ENCODE data around the gene AGPAT4.
"Not testable (repeated sequence)": the region's sequence is repeated elsewhere in the genome, so short reads cannot be mapped to it uniquely, and the experiment has no call there.

Gene AGPAT4

DNA sequence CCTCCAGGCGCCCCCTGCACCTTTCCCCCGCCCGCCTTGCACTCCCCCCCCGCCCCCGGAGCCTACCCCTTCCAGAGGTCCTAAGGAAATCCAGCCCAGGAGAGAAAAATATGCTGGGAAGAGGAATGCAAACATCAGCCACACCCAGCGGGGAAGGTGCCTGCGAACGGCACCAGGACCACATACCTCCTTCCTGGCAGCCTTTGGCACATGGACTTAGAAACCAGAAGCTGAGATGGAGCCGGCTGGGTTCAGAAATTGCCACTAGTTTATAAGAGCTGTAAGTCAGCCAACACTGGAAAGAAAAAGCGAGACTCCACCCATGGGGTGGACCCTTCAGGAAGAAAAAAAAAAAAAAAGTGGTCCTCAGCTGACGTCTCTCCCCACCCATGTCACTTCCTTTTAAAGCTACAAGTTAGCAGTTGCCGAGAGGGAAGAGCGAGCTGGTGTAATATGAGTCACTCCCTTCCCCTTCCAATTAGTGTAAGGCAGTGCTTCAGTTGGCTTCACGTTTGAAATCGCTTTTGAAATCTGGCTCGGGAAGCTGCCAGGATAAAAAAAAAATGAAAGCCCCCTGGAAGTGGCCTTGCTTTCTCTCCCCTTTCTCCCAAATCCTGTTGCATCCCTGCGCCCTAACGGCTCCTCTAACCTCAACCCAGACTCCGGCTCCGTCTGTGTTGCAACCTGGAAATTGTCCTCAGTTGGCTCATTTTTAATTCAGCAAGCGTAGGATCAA is at the start of gene AGPAT4:
TSS of gene AGPAT4 (minus strand) at position 310 of the 736 bp plus-strand sequence. CDS start 41,848 bp downstream, outside the sequence.
- DNase-seq (ENCODE audit: low read depth, low spot score), result peak; percentile 93

DNA sequence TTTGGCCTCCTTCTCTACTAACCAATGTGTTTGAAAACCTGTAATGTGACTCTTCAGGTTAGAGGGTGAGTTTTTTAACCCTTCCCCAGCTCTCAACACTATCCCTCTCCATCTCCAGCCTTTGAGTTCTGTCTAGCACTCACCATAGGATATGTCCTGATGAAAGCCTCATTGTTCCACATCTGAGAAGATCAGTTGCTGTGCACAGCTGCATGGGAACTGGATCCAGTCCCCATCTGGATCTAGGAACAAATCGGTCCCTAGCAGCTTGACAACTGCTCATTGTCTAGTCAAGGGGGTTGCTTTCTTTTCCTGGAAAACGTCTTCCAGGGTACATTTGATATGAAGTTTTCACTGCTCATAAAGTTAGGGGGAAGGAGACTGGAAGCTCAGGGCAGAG is 45.4 kb upstream of the AGPAT4 start:
- no peak for DNase-seq (ENCODE audit: low read depth, low spot score)

DNA sequence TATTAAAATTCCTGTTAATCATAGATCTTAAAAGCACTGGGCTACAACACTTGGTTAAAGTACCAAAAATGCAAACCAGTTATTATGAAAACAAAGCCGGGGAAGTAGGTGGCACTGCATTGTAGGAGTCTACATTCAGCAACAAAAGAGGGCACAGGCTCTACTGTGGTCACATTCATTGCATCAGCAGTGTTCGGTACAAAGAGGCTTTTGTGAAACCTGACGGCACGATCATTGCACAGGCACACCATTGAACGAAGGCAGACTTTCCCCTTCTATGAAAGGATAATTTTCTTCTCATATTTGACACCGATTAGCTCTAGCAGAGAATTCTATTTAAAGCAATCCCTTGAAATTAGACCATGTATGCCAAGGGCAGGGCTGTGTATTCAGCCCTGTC is 44.6 kb upstream of the AGPAT4 start:
- DNase-seq (ENCODE audit: low read depth, low spot score), result no peak

DNA sequence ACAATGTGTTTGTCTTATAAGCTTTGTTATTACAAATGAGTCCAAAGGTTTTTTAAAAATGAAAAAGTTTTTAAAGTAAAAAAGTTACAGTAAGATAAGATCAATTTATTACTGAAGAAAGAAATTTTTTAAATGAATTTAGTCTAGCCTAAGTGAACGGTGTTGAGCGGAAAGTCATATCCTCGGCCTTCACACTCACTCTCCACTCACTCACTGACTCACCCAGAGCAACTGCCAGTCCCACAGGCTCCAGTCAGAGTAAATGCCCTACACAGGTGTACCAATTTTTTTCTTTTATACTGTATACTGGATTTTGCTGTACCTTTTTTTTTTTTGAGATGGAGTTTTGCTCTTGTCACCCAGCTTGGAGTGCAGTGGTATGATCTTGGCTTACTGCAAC is 42.7 kb upstream of the AGPAT4 start:
- no peak for DNase-seq (ENCODE audit: low read depth, low spot score)

GRCh38 chr6:161315246-161315917 is 41.5 kb upstream of the AGPAT4 start:
- not testable (repeated sequence) for DNase-seq (ENCODE audit: low read depth, low spot score)

- DNase-seq (ENCODE audit: low read depth, low spot score), result not testable (repeated sequence)
Measured at GRCh38 chr6:161314541-161315245, 40.8 kb upstream of the AGPAT4 start.

GRCh38 chr6:161313940-161314509 is 40.2 kb upstream of the AGPAT4 start:
- no peak for DNase-seq (ENCODE audit: low read depth, low spot score)

DNA sequence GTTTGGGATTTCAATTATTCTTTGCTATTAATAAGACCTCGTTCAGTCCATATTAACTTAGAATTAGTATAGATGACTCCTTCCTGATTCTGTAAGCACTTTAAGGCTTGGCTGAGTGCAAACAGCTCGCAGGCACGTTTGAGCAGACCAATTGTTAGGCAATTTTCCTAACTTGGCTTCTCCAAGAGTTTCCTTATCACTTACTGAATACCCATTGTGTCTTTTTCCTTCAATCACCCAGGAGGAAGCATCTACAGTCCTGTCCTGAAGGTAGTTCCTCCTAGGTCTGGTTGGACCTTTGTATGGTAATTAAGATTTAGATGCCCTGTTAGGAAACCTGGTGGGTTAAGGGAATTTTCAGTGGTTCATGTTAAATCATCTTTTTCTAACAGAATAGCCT is 39.6 kb upstream of the AGPAT4 start:
- not testable (repeated sequence) for DNase-seq (ENCODE audit: low read depth, low spot score)

- DNase-seq (ENCODE audit: low read depth, low spot score), result not testable (repeated sequence)
Measured at GRCh38 chr6:161309774-161310173, 35.9 kb upstream of the AGPAT4 start.

DNA sequence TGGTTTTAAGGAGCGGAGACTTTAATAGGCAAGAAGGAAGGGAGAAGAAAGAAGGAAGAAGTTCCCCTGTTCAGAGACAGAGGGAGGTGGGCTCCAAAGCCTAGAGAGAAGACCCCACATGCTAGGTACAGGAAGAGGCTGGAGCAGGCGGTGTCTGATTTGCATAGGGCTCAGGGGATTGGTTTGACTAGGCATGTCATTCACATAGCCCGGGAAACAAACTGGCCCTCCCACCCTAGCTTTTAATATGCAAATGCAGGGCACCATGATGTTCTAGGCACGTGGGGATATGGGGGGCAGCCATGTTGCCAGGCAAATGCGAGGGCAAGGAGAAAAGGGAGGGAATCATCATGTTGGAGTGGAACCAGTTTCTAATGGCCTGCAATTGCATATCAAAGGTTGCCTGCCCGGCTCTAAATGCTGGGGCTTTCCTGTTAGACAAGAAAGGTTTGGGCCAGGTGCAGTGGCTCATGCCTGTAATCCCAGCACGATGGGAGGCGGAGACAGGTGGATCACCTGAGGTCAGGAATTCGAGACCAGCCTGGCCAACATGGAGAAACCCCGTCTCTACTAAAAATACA is 34.3 kb upstream of the AGPAT4 start:
- DNase-seq (ENCODE audit: low read depth, low spot score), result no peak

DNA sequence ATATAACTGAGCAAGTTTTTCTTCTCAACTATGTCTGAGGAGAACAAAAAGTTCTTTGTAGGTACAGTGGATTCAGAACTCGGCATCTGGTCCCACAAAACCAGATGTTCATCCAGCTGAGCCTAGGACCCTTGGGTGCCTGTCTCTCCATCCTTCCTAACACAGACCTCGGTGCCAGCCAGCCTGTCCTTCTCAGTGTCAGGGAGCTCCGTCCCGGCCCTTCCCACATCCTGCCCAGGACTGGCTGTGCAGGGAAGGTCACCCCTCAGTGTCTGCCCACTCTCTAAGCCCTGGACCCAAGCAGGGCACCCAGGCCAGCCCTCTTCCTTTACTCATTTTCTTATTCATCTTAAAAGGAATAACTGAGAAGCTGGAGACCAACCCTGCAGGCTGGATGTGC is 32.0 kb upstream of the AGPAT4 start:
- DNase-seq (ENCODE audit: low read depth, low spot score), result no peak

GRCh38 chr6:161303628-161304340 is 29.9 kb upstream of the AGPAT4 start:
- DNase-seq (ENCODE audit: low read depth, low spot score), result no peak

GRCh38 chr6:161302949-161303348 is 29.1 kb upstream of the AGPAT4 start:
- no peak for DNase-seq (ENCODE audit: low read depth, low spot score)

- DNase-seq (ENCODE audit: low read depth, low spot score), result no peak
Measured at GRCh38 chr6:161301338-161301737, 27.5 kb upstream of the AGPAT4 start.

- DNase-seq (ENCODE audit: low read depth, low spot score), result no peak
Measured at GRCh38 chr6:161300823-161301222, 27.0 kb upstream of the AGPAT4 start.

- no peak for DNase-seq (ENCODE audit: low read depth, low spot score)
Measured at GRCh38 chr6:161299726-161300125, 25.9 kb upstream of the AGPAT4 start.

DNA sequence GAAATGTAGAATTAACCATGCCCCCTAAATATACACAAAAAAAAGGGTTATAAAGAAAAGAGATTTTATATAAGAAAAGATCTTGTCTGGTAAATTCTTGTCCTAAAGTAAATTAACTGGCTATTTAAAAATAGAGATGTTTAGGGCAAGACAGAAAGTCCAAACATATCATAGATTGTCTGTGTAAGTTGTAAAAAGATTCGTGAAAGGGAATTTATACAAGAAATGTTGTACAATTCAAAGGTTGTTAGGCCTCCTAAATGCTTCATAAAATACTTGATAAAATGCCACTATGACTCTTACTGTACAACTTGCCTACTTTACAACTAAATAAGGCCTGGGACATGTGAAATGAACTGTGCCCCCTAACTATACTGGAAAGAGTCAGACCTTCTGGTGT is 21.9 kb upstream of the AGPAT4 start:
- no peak for DNase-seq (ENCODE audit: low read depth, low spot score)

DNA sequence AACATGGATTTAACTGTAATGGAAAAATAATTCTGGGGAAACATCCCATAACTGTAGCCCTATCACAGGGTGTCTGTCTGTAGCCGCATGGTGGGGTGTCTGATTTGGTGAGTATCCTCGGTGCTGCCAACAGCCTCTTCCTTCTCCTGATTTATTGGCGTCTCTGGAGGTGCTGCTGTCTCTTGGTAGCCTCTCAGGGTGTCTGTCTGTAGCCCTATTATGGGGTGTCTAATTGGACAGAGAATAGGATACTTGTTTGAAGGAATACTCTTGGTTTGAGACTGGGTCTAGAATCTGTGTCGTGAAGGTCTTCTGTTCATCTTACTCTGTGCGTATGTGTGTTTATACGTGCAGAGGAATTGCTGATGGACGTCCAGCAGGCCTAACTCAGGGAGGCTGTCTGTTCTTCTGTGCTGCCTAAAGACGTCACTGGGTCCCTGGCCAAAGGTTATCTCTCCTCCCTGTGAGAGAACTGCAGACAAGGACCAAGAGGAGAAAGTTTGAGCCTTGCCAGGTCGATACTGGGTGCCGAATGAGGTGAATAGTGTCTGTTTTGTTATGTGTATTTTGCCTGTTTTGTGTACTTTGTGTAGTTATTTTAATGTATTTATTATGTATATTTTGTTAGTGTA is 18.9 kb upstream of the AGPAT4 start:
- DNase-seq (ENCODE audit: low read depth, low spot score), result no peak

DNA sequence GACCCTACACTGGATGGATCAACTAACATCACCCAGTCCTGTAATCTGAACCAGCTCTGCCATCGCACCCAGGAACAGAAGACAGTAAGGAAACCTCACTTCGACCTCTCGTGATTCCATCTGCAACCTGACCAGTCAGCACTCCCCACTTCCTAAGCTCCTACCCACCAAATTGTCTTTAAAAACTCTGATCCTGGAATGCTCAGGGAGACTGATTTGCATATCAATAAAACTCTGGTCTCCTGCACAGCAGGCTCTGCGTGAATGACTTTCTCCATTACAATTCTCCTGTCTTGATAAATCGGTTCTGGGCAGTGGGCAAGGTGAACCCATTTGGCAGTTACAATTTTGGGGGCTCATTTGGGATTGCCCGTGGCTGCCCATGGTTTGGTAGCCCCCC is 18.3 kb upstream of the AGPAT4 start:
- DNase-seq (ENCODE audit: low read depth, low spot score), result no peak

DNA sequence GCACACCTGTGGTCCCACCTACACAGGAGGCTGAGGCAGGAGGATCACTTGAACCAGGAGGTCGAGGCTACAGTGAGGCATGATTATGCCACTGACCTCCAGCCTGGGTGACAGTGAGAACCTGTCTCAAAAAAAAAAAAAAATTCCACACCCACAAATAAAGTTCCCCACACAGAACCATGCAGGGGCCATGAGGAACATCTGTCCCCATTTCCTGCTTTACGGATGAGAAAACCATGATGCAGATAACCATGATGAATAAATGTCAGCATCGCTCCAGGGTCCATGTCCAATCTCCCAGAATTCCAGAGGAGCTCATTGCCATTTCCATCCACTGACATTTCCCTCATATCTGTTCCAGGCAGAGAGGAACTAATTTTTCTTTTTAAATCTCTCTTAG is 16.9 kb upstream of the AGPAT4 start:
- DNase-seq (ENCODE audit: low read depth, low spot score), result no peak

DNA sequence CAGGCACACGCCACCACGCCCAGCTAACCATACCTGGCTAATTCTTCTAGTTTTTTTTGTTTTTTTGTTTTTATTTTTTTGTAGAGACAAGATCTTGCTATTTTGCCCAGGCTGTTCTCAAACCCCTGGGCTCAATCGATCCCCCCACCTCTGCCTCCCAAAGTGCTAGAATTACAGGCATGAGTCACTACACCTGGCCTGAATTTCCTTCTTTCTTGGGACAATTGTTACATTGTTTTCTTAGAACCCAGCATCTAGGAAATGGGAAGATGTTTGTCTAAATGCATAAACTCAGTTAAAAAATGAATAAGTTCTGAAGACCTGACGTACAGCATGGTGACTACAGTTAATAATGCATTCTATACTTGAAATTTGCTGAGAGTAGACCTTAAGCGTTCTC is 10.8 kb upstream of the AGPAT4 start:
- no peak for DNase-seq (ENCODE audit: low read depth, low spot score)
